Measurements from ENCODE around the gene MET.

The MET gene

DNA sequence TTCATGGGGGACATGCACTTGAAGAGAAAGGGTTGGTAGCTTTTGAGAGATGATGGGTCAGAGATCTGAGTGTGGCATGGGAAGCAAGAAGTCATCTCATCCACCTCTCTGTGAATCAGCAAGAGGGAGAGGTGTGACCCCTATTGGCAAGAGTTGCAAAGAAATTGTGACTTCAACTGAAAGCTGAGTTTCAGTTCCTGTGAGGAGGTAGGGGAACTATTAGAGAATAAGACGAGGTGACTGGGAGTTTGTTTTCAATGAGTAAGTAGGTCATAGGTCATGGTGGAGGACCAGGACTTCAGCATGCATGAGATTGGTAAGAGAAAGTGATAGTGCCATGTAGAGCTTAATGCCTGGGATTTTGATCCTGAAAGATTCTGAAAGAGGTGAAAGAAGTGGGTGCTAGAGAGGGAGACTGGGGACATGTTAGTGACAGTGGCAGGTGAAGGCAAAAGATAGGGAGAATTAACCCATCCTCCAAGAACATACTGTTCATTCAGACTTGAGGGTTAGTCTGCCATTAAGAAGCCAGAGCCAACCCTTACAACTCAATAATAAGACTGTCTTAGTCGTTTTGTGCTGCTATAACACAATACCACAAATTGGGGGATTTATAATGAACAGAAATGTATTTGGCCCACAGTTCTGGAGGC, 114.9 kb downstream of the MET start:
- DNase-seq: no peak

DNA sequence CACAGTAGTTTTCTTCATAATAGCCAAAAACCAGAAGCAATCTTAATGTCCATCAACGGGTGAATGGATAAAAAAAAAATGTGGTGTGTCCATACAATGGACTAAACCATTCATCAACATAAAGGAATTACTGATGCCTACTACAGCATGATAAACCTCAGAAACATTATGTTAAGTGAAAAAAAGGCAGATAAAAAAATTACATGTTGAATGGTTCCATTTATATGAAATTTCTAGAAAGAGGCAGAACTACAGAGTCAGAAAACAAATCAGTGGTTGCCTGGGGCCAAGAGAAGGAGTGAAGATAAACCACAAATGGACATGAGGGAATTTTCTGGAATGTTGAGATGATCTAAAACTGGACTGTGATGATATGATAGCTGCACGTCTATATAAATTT, 115.9 kb downstream of the MET start:
- DNase-seq: no peak

GRCh38 chr7:116788572-116789197, 116.7 kb downstream of the MET start:
- DNase-seq: no peak

GRCh38 chr7:116790025-116790424, 118.0 kb downstream of the MET start:
- no peak for DNase-seq

GRCh38 chr7:116792813-116793212, 120.8 kb downstream of the MET start:
- DNase-seq: no peak

DNA sequence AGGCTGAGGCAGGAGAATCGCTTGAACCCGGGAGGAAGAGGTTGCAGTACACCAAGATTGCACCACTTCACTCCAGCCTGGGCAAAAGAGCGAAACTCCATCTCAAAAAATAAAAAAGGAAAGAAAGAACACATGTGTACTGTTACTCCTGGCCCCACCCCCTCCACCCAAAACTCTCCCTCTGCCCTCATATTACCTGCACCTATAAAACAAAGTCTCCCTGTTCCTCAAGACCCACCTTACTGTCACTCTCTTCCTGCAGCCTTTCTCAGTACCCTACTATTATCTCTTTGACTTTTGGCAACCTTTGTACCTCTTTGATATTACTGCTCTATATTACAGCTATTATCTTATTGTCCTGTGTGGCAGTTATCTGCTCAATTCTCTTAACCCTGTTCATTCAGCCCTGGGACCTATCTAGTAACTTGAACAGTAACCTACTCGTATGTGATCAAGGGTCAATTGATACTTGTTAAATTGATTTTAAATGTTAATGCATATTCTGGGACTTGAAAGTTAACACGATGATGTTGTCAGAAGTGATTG, 121.9 kb downstream of the MET start:
- no peak for DNase-seq

- no peak for DNase-seq
Measured at GRCh38 chr7:116796471-116796870, 124.5 kb downstream of the MET start.

DNA sequence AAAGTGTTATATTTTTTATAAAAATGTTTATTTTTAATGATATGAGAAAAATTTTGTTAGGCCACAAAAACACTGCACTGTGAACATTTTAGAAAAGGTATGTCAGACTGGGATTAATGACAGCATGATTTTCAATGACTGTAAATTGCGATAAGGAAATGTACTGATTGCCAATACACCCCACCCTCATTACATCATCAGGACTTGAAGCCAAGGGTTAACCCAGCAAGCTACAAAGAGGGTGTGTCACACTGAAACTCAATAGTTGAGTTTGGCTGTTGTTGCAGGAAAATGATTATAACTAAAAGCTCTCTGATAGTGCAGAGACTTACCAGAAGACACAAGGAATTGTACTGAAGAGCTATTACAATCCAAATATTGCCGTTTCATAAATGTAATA, 125.6 kb downstream of the MET start:
- DNase-seq: no peak

DNA sequence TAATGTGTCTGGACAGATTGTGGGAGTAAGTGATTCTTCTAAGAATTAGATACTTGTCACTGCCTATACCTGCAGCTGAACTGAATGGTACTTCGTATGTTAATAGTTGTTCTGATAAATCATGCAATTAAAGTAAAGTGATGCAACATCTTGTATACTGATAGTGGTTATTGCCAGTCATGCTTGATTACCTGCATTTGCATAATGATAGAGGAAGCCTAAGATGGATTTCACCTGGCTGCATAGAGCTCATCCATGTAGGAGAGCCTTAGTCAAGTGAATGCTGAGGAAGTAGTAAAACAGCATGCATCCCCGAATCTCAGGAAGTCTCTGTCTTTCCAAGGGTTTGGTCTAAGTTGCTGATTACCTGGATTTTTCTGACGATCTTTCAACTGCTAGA, 126.2 kb downstream of the MET start:
- no peak for DNase-seq

DNA sequence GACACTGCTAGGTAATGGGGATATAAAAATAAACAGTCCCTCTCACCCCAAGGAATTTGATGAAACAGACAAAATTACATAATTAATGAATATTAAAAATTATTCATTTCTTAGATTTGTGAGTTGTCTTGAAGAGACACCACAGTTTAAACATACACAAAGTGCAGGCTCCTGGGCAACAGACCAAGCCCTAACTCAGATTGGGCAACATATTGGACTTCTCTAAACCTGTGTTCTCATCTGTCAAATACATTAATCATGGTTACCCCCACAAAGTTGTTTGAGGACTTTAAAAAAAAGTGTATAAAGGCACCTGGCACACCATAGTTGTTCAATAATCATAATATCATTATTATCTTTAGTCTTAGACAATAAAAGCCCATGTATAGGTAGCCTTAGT, 127.9 kb downstream of the MET start:
- no peak for DNase-seq

DNA sequence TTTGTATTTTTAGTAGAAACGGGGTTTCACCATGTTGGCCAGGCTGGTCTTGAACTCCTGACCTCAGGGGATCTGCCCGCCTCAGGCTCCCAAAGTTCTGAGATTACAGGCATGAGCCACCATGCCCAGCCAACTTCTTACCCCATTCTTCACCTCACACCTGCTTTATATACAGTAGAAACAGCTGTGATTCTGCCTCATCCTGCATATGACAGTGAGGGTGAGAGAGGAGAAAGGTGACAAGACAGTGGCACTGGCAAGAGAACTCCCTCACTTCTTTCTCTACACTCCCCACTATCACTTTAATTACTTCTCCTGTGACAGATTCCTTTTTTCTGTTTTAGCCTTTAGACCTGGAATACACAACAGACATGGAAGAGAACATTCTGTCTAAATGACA, 128.6 kb downstream of the MET start:
- DNase-seq: no peak

- no peak for DNase-seq
Measured at GRCh38 chr7:116801092-116801710, 129.2 kb downstream of the MET start.

- no peak for DNase-seq
Measured at GRCh38 chr7:116802144-116802745, 130.2 kb downstream of the MET start.

- no peak for DNase-seq
Measured at GRCh38 chr7:116802746-116803152, 130.8 kb downstream of the MET start.

GRCh38 chr7:116804471-116804870, 132.5 kb downstream of the MET start:
- no peak for DNase-seq

GRCh38 chr7:116805100-116805544, 133.1 kb downstream of the MET start:
- DNase-seq: no peak

DNA sequence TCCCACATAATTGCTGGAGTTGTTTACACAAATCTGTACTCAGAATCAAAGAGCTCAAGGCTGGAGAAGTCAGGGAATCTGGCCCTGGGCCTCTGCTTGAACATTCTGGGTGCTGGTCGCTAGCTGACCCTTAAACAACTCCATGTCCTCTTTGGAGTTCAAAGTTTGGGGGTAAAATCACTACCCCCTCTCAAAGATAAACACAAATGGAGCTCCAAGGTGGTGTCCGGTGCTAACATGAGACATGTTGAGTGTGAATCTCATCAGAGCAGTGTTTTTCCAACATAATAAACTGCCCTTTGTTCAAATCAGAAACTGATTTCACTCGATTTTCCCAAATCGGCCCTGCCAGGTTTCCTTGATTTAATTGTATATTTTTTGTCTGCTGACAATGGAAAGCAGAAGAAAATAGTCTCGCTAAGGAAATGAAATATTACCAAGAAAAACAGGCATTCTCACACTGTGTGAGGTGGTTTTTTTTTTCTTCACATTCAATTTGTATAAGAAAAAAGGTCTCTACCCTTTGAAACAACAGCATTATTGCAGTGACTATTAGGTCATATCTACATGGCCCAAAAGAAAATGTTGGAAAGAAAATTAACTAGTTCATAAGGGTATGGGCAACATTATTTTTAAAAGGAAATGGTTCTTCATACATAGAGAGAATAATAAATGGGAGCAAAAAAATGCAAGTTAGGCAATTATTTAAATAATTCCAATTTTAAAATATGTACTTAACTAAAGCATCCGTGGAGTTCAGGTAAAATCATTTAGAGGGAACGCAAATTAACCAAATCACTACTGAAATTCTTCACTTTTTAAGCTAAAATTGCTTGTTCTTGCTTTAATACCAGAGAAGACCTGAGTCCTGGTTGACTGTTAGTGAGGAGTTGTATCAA, 134.3 kb downstream of the MET start:
- DNase-seq: no peak

- no peak for DNase-seq
Measured at GRCh38 chr7:116807011-116807560, 135.1 kb downstream of the MET start.

- DNase-seq: no peak
Measured at GRCh38 chr7:116809636-116810266, 137.8 kb downstream of the MET start.

DNA sequence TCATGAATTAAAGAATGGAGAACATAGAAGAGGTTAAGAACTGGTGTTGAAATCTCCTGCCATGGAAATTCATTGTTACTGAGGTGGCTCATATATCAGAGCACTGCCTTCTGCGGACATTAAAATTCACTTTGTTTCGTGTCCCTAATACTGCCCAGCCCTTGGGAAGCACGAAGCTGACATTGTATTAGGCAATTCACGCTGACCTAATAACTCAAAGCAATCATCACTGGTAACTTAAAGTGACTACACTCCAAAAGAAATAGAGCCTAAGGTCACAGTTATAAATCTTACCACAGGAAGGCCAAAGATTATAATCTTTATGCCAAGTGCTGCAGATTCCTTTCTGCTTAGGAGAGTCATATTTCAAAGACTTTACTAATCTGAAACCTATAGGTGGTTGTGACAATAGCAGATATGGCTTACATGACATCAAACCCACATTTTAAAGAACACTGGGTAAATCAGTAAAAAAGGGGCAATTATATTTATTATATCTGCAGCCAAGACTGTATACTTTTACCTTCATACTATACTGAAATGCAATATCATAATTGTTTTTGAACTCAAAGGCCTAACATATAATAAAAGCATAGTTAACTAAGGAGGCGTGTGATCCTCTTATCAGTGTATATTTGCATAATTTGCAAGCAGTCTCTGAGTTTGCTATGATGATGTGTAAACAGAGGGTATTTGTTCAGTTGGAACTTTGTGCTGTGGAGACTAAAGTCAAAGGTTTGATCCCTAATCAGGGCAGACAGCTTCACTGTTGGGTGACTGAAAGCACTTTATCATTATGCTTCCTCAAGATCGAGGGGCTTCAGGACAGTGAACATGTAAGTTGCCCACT, 138.5 kb downstream of the MET start:
- no peak for DNase-seq

DNA sequence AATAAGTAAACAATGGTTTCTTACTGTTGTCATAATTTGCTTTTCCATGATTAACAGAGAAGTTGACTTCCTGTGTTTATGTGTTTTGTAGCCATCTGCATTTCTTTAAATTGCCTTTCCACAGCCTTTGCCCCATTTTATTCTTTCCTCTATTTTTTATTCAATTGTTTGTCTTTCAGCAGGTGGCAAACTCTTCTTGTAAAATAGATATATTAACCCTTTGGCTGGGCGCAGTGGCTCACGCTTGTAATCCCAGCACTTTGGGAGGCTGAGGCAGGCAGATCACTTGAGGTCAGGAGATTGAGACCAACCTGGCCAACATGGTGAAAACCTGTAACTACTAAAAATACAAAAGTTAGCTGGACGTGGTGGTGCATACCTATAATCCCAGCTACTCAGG, 139.8 kb downstream of the MET start:
- no peak for DNase-seq
